ENCODE data around the gene MYO19. TPM values are rescaled to one million over a fixed set of nuclear protein-coding genes. Genes with fewer than 3 reads are reported as not detected.

MYO19 gene
- total RNA-seq, 2 donors from 2014 or later = 8.2 to 12.8 TPM

DNA sequence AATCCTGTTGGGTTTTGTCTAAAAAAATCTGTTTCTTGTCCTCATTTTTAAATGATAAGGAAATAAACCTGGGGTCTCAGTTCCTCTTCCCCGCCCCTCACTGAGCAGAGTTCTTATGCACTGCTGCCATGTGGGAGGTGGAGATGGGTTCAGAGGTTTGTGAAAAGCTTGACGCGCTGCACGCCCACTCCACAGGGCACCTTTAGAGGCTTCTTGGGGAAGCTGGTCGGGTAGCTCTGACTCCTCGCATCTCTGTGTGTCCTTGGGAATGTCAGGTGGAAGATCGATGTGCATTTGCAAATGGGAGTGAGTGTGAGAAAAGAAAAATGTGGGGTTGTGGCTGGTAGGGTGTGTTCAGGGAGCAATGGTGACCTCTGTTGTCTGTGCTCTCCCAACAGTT is 52.8 kb downstream of the MYO19 start:
- H3K36me3 ChIP-seq = no peaks in the 10 kb centered on the region
- H3K27ac ChIP-seq = no peak overlapping the region
- peaks cover 0 to 19% of the 10 kb centered on the region in 2 donors for H3K4me1 ChIP-seq
- no peak for DNase-seq (ENCODE audit: low spot score)
- H3K4me3 ChIP-seq = no peak overlapping the region
- no peaks in the 10 kb centered on the region for H3K27me3 ChIP-seq
- no peaks in the 10 kb centered on the region for H3K9me3 ChIP-seq
- TF ChIP-seq, protein P1, sequence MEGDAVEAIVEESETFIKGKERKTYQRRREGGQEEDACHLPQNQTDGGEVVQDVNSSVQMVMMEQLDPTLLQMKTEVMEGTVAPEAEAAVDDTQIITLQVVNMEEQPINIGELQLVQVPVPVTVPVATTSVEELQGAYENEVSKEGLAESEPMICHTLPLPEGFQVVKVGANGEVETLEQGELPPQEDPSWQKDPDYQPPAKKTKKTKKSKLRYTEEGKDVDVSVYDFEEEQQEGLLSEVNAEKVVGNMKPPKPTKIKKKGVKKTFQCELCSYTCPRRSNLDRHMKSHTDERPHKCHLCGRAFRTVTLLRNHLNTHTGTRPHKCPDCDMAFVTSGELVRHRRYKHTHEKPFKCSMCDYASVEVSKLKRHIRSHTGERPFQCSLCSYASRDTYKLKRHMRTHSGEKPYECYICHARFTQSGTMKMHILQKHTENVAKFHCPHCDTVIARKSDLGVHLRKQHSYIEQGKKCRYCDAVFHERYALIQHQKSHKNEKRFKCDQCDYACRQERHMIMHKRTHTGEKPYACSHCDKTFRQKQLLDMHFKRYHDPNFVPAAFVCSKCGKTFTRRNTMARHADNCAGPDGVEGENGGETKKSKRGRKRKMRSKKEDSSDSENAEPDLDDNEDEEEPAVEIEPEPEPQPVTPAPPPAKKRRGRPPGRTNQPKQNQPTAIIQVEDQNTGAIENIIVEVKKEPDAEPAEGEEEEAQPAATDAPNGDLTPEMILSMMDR (IDR thresholded peaks at IDR 0.05) = no peak

DNA sequence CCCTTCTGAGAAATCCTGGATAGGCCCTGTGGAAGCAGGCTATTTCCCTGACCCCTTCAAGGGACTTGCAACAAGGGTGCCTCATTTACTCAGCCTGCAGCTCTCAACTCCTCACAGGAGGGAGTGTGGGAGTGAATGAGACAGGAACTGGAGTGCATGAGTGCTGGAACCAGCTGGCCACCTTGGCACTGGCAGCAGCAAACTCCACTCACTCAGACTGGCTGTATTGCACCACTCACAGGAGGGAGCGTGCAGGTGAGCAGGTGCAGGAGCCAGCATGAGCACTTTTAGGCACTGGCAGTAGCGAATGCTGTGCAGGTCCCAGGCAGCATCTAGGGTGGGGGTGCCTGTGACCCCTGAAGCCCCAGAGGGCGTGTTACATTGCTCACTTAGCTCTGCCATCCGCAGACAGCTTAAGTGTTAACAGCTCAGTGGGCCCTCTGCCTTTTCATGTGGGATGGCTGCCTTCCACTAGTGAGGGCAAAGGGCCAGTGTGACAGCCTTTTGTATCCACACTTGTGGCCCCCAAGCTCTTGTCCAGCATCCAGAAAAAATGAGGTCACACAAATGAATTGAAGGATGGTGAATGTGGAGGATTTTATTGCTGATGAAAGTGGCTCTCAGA is 59.2 kb downstream of the MYO19 start:
- Histone ChIP-seq H3K27me3 (no peaks in the 10 kb centered on the region), H3K4me3 (no peak overlapping the region), H3K9me3 (no peaks in the 10 kb centered on the region), H3K4me1 (no peaks in the 10 kb centered on the region), H3K36me3 (no peaks in the 10 kb centered on the region), H3K27ac (no peak overlapping the region)
- TF ChIP-seq, protein P1 (IDR thresholded peaks at IDR 0.05) = no peak
- no peak for DNase-seq (ENCODE audit: low spot score)

DNA sequence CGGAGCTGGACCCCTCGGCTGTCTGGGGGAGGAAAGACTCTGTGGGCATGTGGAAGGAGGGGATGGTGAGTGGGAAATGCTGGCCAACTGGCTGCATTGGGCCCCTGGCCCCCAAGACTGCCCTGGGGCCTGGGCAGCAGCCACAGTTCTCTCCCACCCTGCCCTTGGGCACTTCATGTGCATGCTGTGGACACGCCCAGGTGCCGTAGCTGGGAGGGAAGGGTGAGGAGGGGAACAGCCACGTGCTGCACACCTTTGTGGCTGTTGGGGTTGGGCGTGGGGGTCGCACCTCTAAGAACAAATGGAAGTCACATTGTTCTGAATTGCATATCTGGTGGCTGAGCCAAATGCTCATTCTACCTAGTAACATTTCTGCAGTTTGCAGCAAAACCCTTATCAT is 60.1 kb downstream of the MYO19 start:
- no peaks in the 10 kb centered on the region for H3K27me3 ChIP-seq

DNA sequence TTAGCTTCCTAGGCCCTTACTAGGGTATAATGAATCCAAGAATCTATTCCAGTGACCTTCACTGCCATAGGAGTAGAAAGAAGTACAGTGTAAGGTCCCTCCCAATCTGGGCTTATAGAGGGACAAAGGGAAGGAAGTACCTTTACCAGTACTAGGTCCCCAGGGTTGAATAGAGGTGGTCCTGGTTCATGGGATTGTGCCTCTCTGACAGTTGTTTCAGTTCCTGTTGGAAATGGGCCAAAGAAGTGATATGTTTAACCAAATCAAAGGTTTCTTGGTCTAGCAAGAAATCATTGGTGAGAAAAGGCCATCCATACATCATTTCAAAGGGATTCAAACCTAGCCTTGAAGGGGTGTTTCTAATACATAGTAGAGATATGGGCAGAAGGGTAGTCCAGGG is 64.2 kb downstream of the MYO19 start:
- Histone ChIP-seq H3K4me3 (no peak overlapping the region), H3K27ac (no peak overlapping the region), H3K4me1 (no peaks in the 10 kb centered on the region), H3K27me3 (no peaks in the 10 kb centered on the region), H3K9me3 (no peaks in the 10 kb centered on the region), H3K36me3 (no peaks in the 10 kb centered on the region)
- no peak for DNase-seq (ENCODE audit: low spot score)
- TF ChIP-seq, protein P1 (IDR thresholded peaks at IDR 0.05) = no peak

More for the DNA sequence above, 60.1 kb downstream of the MYO19 start:
- no peaks in the 10 kb centered on the region for H3K9me3 ChIP-seq
- H3K27ac ChIP-seq = no peak overlapping the region
- H3K4me1 ChIP-seq = no peaks in the 10 kb centered on the region
- H3K36me3 ChIP-seq = no peaks in the 10 kb centered on the region
- TF ChIP-seq, protein P1 (IDR thresholded peaks at IDR 0.05) = no peak
- H3K4me3 ChIP-seq = no peak overlapping the region
- DNase-seq (ENCODE audit: low spot score) = no peak

DNA sequence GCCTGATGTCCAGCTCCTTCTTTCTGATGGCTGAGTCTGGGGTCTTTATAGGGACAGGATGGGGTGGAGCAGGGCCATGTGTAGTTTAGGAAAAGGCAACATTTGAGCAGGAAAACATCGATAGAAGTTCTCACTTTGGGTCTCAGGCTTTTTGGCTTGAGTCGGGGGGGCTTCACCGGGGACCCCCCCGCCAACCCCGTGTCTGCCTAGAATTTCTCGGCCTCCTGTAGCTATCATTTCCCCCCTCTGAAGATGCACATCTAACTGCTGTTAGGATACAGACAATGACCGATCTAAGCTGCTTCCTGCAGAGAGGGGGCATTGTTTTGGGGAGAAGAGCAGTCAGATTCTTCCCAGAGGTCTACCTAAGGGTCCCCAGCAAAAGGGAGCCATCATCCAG is 64.9 kb downstream of the MYO19 start:
- H3K9me3 ChIP-seq = no peaks in the 10 kb centered on the region
- TF ChIP-seq, protein P1 (IDR thresholded peaks at IDR 0.05) = no peak
- DNase-seq (ENCODE audit: low spot score) = no peak
- H3K36me3 ChIP-seq = no peaks in the 10 kb centered on the region
- no peaks in the 10 kb centered on the region for H3K4me1 ChIP-seq
- H3K4me3 ChIP-seq = no peak overlapping the region
- no peak overlapping the region for H3K27ac ChIP-seq
- H3K27me3 ChIP-seq = peaks cover 0 to under 1% of the 10 kb centered on the region in 2 donors

Measured in right atrium auricular region (tissue), 2 donors.